NT2/D1 (cell line): Measurements from ENCODE around the gene MROH2A.
"Not testable (repeated sequence)": the region's sequence is repeated elsewhere in the genome, so short reads cannot be mapped to it uniquely, and the experiment has no call there.

Source experiments
- DNase-seq: peaks from one replicate; pipeline ENCODE4 v3.0.0-alpha.2; 2011; ENCODE audit warnings: low read depth, low spot score
- H3K27me3 ChIP-seq: 2 replicates; pipeline ENCODE4 v1.6.0; 2011; ENCODE audit warnings: mild to moderate bottlenecking; ENCODE audit not compliant: insufficient read length, insufficient read depth
- H3K36me3 ChIP-seq: 2 replicates; pipeline ENCODE4 v1.6.1; 2011; ENCODE audit warnings: mild to moderate bottlenecking, low read length, mixed read lengths; ENCODE audit not compliant: insufficient read depth, insufficient read length
- H3K4me1 ChIP-seq: 2 replicates; pipeline ENCODE4 v1.5.1; 2011; ENCODE audit not compliant: insufficient read depth, insufficient read length
- H3K4me3 ChIP-seq: 2 replicates; pipeline ENCODE4 v1.5.1; 2011; ENCODE audit warnings: low read depth; ENCODE audit not compliant: insufficient read length
- H3K9ac ChIP-seq: 2 replicates; pipeline ENCODE4 v1.6.0; 2011; ENCODE audit warnings: low read depth; ENCODE audit not compliant: insufficient read length
- H3K9me3 ChIP-seq: 2 replicates; pipeline ENCODE4 v1.5.1; 2011; ENCODE audit warnings: mild to moderate bottlenecking, low read length; ENCODE audit not compliant: insufficient read depth
- SUZ12 ChIP-seq: IDR thresholded peaks from 2 replicates; pipeline ENCODE4 v1.6.1; 2011; ENCODE audit not compliant: insufficient read length, insufficient read depth; ENCODE audit errors: extremely low read depth
- YY1 ChIP-seq: IDR thresholded peaks from 2 replicates; pipeline ENCODE4 v1.6.1; 2011; ENCODE audit not compliant: insufficient read length, insufficient read depth
- ZNF274 ChIP-seq: IDR thresholded peaks from 2 replicates; pipeline ENCODE4 v1.6.1; 2011; ENCODE audit warnings: mild to moderate bottlenecking, low read depth, low read length

The MROH2A gene, protein sequence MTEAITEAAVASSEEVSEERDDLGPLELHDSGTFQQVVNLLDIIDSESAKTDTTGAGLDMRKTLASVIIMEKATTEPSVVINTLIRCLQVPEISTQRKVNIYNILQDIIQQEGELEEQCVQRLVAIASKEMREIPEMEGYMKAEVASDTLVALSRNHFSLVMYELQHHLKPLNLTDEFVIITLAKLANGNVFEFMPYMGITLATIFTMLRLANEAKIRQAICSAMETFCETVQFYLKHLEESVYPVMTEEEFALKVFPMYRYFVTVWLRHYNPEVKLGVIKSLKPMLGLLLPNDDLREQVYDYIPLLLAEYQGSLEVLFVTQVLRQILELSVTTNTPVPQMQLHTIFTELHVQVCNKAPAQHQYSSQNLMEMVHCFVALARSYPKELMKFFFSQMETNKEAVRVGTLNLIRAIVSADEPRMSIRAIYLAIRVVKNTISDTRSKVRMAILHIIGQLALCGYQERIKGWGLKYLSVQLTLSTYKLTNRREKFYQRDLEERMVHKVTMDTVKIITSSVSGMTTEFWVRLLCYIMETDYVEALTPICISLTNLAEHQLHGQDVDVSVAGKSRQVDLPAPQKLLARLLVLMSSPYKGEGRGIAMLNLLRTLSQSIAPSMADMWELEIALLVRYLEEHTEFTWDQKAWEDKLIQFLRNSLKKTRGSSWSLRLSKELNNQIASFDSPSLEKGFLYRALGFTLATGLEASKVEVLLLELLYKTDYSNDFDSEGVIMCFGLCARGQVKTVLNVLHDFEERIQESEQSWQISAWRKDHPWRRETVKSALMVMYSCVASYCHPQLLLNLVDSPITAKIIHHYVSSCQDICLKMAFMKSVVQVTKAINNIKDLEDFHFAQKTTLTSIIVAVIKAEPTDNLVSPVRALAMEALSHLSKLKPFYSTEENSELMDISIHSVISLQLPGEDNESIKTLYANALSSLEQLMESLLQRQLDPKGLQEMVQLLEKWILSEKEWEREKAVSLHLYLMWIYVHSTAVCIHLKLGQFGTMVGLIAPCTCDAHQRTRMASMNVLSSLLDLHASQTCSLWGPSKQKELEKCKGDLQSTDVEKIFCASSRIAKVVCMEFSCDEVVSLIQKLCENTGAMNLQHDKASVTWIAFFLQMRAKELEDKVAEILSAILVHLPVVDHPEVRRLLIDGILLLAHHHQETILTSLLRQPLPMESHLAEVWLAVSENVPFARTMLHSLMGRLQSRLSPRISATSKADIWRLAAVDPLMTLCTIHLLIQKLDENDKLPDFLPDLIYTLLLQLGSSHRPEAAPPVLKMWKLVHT (N-terminal part only)

DNA sequence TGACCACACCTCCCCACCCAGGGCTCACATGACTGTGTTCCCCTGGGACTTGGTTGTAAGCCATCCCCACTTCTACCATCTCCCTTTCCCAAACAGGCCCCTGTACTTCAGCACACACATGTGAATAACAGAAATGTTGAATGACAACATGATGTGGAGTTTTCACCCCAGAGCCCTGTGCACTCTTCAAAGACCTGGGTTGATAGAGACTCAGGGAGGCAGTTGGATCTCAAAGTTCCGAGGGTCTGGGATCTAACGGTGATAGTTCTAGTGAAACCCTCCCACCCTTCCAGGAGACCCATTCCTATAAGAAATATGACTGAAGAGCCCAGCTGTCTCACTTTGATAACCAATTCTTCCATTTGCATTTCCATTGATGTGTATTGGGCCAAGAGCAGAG is at the start of gene MROH2A:
Gene MROH2A, plus strand, starts transcription at position 301 of the 400 bp plus-strand sequence. CDS start 1,029 bp downstream, outside the sequence.
- TF ChIP-seq YY1 (no peak), ZNF274 (no peak), SUZ12 (no peak)
- DNase-seq, result no peak
- Histone ChIP-seq H3K27me3 (no peaks in the 10 kb centered on the region), H3K4me3 (no peak within 1 kb of the TSS), H3K9ac (no peak within 1 kb of the TSS), H3K4me1 (no peaks in the 10 kb centered on the region), H3K9me3 (peaks cover 16% of the 10 kb centered on the region; the same call in 1 of the 2 replicates), H3K36me3 (no peaks in the 10 kb centered on the region)

DNA sequence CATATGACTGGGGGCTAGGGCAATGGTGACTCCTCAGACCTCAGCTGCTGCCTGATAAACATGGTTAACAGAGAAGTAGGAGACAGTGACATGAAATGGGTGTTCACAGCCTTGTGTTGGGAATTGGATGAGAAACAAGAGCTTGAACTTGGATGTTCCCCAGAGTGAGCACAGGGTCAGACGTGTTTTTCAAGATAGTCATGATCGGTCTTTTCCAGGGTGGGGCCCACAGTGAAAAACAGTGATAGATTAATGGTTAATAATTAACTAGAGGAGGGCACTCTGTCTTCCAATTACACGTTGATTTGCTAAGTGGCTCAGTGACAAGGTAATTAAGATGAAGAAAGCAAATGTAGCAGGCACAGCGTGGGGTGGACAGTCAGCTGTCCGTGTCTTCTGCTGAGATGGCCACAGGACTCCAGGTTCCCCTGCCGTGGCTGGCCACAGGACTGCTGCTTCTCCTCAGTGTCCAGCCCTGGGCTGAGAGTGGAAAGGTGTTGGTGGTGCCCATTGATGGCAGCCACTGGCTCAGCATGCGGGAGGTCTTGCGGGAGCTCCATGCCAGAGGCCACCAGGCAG is 49.3 kb upstream of the MROH2A start, which contains the start of gene UGT1A3:
Gene UGT1A3, plus strand, starts transcription at position 320 of the 579 bp plus-strand sequence. Its CDS starts 85 bp downstream, at position 405.
- no peak within 1 kb of the TSS for H3K4me3 ChIP-seq
- H3K4me1 ChIP-seq, result no peaks in the 10 kb centered on the region
- H3K27me3 ChIP-seq, result no peaks in the 10 kb centered on the region
- H3K36me3 ChIP-seq, result no peaks in the 10 kb centered on the region
- H3K9me3 ChIP-seq, result no peaks in the 10 kb centered on the region
- TF ChIP-seq SUZ12 (no peak), ZNF274 (no peak), YY1 (no peak)
- DNase-seq, result no peak
- H3K9ac ChIP-seq, result no peak within 1 kb of the TSS

DNA sequence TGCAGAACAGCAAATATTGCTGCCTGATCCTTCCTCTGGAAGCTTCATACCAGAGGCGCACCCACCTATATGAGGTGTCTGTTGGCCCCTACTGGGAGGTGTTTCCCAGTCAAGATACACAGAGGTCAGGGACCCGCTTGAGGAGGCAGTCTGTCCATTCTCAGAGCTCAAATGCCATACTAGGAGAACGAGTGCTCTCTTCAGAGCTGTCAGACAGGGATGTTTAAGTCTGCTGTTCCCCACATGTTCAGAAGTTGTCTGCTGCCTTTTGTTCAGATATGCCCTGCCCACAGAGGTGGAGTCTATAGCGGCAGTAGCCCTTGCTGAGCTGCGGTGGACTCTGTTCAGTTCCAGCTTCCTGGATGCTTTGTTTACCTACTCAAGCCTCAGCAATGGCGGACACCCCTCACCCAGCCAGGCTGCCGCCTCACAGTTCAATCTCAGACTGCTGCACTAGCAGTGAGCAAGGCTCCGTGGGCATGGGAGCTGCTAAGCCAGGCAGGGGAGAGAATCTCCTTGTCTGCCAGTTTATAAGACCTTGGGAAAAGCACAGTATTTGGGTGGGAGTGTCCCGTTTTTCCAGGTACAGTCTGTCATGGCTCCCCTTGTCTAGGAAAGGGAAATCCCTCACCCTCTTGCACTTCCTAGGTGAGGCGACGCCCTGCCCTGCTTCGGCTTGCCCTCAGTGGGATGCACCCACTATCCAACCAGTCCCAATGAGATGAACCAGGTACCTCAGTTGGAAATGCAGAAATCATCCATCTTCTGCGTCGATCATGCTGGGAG is 41.1 kb upstream of the MROH2A start:
- not testable (repeated sequence) for DNase-seq, H3K36me3 ChIP-seq, H3K9ac ChIP-seq, H3K4me3 ChIP-seq, H3K4me1 ChIP-seq, H3K27me3 ChIP-seq
- H3K9me3 ChIP-seq, result peaks cover 12% of the 10 kb centered on the region; the same call in 1 of the 2 replicates

DNA sequence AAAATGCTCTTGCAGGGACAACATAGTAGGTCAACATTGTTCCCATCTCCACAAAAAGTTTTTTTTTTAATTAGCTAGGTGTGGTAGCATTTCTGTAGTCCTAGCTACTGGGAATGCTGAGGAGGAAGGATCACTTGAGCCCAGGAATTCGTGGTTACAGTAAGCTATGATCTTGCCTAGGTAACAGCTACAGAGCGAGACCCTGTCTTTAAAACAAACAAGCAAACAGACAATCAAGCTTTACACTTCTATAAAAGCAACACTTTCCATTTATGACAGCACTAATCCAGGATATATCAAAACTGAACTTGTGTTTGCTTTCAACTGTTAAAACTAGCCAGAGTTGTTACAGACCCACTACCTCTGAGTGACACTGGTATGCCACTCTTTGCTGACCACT is 37.3 kb upstream of the MROH2A start:
- H3K27me3 ChIP-seq, result no peaks in the 10 kb centered on the region
- H3K9me3 ChIP-seq, result peaks cover 12% of the 10 kb centered on the region; the same call in 1 of the 2 replicates
- H3K4me1 ChIP-seq, result no peaks in the 10 kb centered on the region
- no peak overlapping the region for H3K9ac ChIP-seq
- no peak for TF ChIP-seq SUZ12
- no peak for TF ChIP-seq ZNF274
- no peak for TF ChIP-seq YY1
- no peak for DNase-seq
- H3K36me3 ChIP-seq, result no peaks in the 10 kb centered on the region
- no peak overlapping the region for H3K4me3 ChIP-seq

DNA sequence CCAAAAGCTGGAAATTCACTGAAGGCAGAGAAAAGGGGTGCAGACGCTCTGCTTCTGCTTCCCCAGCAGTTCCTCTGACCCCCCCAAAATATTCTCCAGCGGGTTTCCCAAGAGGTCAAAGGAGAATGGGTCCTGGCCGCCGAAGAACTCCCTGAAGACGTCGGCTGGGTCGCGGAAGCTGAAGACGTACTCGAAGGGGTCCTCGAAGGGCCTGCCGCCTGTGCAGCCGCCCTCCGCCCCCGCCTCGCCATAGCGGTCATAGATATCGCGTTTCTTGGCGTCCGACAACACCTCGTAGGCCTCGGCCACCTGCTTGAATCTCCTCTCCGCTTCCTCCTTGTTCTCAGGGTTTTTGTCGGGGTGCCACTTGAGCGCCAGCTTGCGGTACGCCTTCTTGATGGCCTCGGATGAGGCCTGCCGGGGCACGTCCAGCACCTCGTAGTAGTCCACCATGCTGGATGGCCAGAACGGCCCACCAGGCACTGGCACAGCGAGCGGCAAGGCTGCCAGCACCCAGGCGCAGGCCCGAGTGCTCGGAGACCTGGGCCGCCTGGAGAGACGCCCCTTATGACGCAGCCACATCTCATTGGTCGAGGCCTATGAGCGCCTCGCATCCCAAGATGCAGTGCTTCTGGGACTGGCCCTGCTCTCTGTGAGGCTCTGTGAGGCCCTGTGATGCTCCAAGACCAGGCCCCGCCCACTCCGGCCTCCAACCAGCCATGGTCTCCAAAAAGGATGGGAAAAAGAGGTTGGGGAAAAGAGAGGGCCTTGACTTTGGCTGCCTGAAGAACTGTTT is 34.5 kb upstream of the MROH2A start:
- Histone ChIP-seq H3K9ac (no peak overlapping the region), H3K27me3 (no peaks in the 10 kb centered on the region), H3K4me3 (no peak overlapping the region), H3K4me1 (no peaks in the 10 kb centered on the region), H3K9me3 (peaks cover 7% of the 10 kb centered on the region; the same call in 1 of the 2 replicates), H3K36me3 (no peaks in the 10 kb centered on the region)
- TF ChIP-seq YY1 (no peak), ZNF274 (no peak), SUZ12 (no peak)
- DNase-seq, result no peak
